ENCODE results near the gene UBXN4. TPM values are rescaled to one million over a fixed set of nuclear protein-coding genes. Genes with fewer than 3 reads are reported as not detected.

The UBXN4 gene
- total RNA-seq, 1 experiment from 2014 or later = 65.4 TPM

GRCh38 chr2:135802350-135802749 lies 60.7 kb downstream of the UBXN4 start:
- H3K4me2 ChIP-seq (ENCODE audit: insufficient read depth, insufficient read length, low read length) = no peak overlapping the region
- no peaks in the 10 kb centered on the region for H3K27me3 ChIP-seq (ENCODE audit: insufficient read depth, low read length)
- no peak overlapping the region for H2AFZ ChIP-seq (ENCODE audit: low read length)
- H4K20me1 ChIP-seq (ENCODE audit: control insufficient read depth, insufficient read depth, insufficient read length) = no peaks in the 10 kb centered on the region
- no peaks in the 10 kb centered on the region for H3K4me1 ChIP-seq (ENCODE audit: insufficient read depth, low read length)
- H3K14ac ChIP-seq (ENCODE audit: insufficient read depth, low read length) = no peak overlapping the region
- no peak overlapping the region for H3K9ac ChIP-seq (ENCODE audit: extremely low read depth, insufficient read length, low read length)
- H2BK20ac ChIP-seq (ENCODE audit: low read depth, low read length, poor library complexity, severe bottlenecking) = no peak overlapping the region
- no peak overlapping the region for H3K27ac Mint-ChIP-seq
- no peaks in the 10 kb centered on the region for H3K23me2 ChIP-seq (ENCODE audit: insufficient read length, low read depth, low read length, poor library complexity, severe bottlenecking)
- H3K9me3 ChIP-seq (ENCODE audit: control insufficient read depth, low read depth, low read length) = no peaks in the 10 kb centered on the region
- H3K79me2 ChIP-seq (ENCODE audit: insufficient read depth, low read length) = no peaks in the 10 kb centered on the region
- no peak for DNase-seq
- no peak overlapping the region for H3T11ph ChIP-seq (ENCODE audit: low read length)
- no peak overlapping the region for H4K5ac ChIP-seq (ENCODE audit: insufficient read length, low read depth, low read length)
- no peak overlapping the region for H3K4ac ChIP-seq (ENCODE audit: low read depth, low read length)
- no peak overlapping the region for H3K56ac ChIP-seq (ENCODE audit: insufficient read length, low read depth, low read length)
- no peak overlapping the region for H4K8ac ChIP-seq (replicated peaks; ENCODE audit: insufficient read length, low read depth, low read length)
- no peak overlapping the region for H2AK5ac ChIP-seq (ENCODE audit: insufficient read length, low read length)
- no peak overlapping the region for H3K18ac ChIP-seq (ENCODE audit: insufficient read length, low read depth, low read length)
- H3K23ac ChIP-seq (ENCODE audit: insufficient read length, low read depth, low read length) = no peak overlapping the region
- H3K4me1 Mint-ChIP-seq = peaks cover 6 to 7% of the 10 kb centered on the region in 2 experiments; a peak in 3 of 4 replicates
- no peaks in the 10 kb centered on the region for H3K79me1 ChIP-seq (ENCODE audit: insufficient read depth, low read depth, low read length, poor library complexity, severe bottlenecking)
- no peak overlapping the region for H2BK120ac ChIP-seq (ENCODE audit: low read depth, low read length, poor library complexity, severe bottlenecking)
- H3K9me3 Mint-ChIP-seq = peaks cover 25 to 27% of the 10 kb centered on the region in 2 experiments
- H3K27me3 Mint-ChIP-seq (ENCODE audit: low read depth) = peaks cover 2% of the 10 kb centered on the region
- no peak overlapping the region for H3K4me3 Mint-ChIP-seq
- no peak for TF ChIP-seq CTCF (conservative IDR thresholded peaks at IDR 0.05)
- H3K36me3 Mint-ChIP-seq (ENCODE audit: insufficient read depth in 1 of 3, low read depth in 3 of 3) = peaks cover 0 to 19% (median 17%) of the 10 kb centered on the region in 3 experiments; a peak in 6 of 7 replicates
- H4K91ac ChIP-seq (ENCODE audit: insufficient read length, low read depth, low read length) = no peak overlapping the region
- no peak overlapping the region for H2BK5ac ChIP-seq (ENCODE audit: insufficient read length, low read length)
- no peak overlapping the region for H3K27ac ChIP-seq (ENCODE audit: insufficient read length, low read depth, low read length)
- no peak overlapping the region for H2BK15ac ChIP-seq (ENCODE audit: low read depth, low read length)
- no peak overlapping the region for H2BK12ac ChIP-seq (ENCODE audit: insufficient read length, low read depth, low read length)
- WGBS (ENCODE audit: extremely low coverage, insufficient read length, low lambda C conversion rate) = no CpG with 5 or more reads among the region's 3 CpGs

Data from H9 (cell line).